HepG2 (cell line): ENCODE results near the gene MACROD2. TPM values are rescaled to one million over a fixed set of nuclear protein-coding genes. Genes with fewer than 3 reads are reported as not detected.

Experiments
- BRD4 ChIP-seq: sonication (generic); formaldehyde crosslinking; IDR thresholded peaks from 2 replicates; pipeline ENCODE4 v1.4.0; 2020; ENCODE audit warnings: missing genetic modification reagents
- CBX1 ChIP-seq: IDR thresholded peaks from one replicate; pipeline ENCODE4 v1.6.1; 2016; ENCODE audit warnings: antibody characterized with exemption, low read depth
- FOXM1 ChIP-seq: sonication (generic); formaldehyde crosslinking; IDR thresholded peaks from 2 replicates; pipeline ENCODE4 v1.5.0; 2020; ENCODE audit warnings: missing genetic modification reagents
- FOXO1 ChIP-seq: sonication (generic); formaldehyde crosslinking; IDR thresholded peaks from 2 replicates; pipeline ENCODE4 v1.4.0; 2020; ENCODE audit warnings: missing genetic modification reagents
- MAX ChIP-seq: IDR thresholded peaks from 2 replicates; pipeline ENCODE4 v1.6.1; 2012; ENCODE audit warnings: inconsistent platforms
- NR2F2 ChIP-seq: IDR thresholded peaks from 2 replicates; pipeline ENCODE4 v1.6.1; 2012; ENCODE audit warnings: low read depth, inconsistent platforms, borderline replicate concordance
- PCBP2 ChIP-seq: fragments of 200-400 bp; formaldehyde crosslinking; optimal IDR thresholded peaks from 2 replicates; pipeline ENCODE3; 2018; ENCODE audit warnings: low read length, low read depth; ENCODE audit not compliant: poor library complexity, severe bottlenecking
- PHF20 ChIP-seq: sonication (generic); formaldehyde crosslinking; IDR thresholded peaks from 2 replicates; pipeline ENCODE4 v1.5.0; 2020; ENCODE audit warnings: mild to moderate bottlenecking, missing genetic modification reagents
- RBAK ChIP-seq: sonication (generic); formaldehyde crosslinking; IDR thresholded peaks from 2 replicates; pipeline ENCODE4 v1.5.1; 2020; ENCODE audit warnings: mild to moderate bottlenecking, missing genetic modification reagents
- RELA ChIP-seq: sonication (generic); formaldehyde crosslinking; IDR thresholded peaks from 2 replicates; pipeline ENCODE4 v1.4.0; 2020; ENCODE audit warnings: missing genetic modification reagents
- RFX1 ChIP-seq: fragments of 450-650 bp; IDR thresholded peaks from 2 replicates; pipeline ENCODE4 v1.6.1; 2017
- SIX1 ChIP-seq: sonication (generic); formaldehyde crosslinking; IDR thresholded peaks from 2 replicates; pipeline ENCODE4 v1.4.0; 2020; ENCODE audit warnings: missing genetic modification reagents, borderline replicate concordance
- SKIL ChIP-seq: sonication (generic); formaldehyde crosslinking; IDR thresholded peaks from 2 replicates; pipeline ENCODE4 v1.8.0; 2022; ENCODE audit warnings: missing genetic modification reagents, mild to moderate bottlenecking, moderate library complexity, borderline replicate concordance
- TEAD2 ChIP-seq: sonication (generic); formaldehyde crosslinking; IDR thresholded peaks from 2 replicates; pipeline ENCODE4 v1.9.0; 2021; ENCODE audit warnings: missing genetic modification reagents
- TRAFD1 ChIP-seq: sonication (generic); formaldehyde crosslinking; IDR thresholded peaks from 2 replicates; pipeline ENCODE4 v1.5.1; 2020; ENCODE audit warnings: missing genetic modification reagents, mild to moderate bottlenecking, borderline replicate concordance
- WIZ ChIP-seq: sonication (generic); formaldehyde crosslinking; IDR thresholded peaks from 2 replicates; pipeline ENCODE4 v1.5.1; 2020; ENCODE audit warnings: mild to moderate bottlenecking, missing genetic modification reagents
- ZBTB33 ChIP-seq: sonication (generic); formaldehyde crosslinking; IDR thresholded peaks from 2 replicates; pipeline ENCODE4 v1.4.0; 2020; ENCODE audit warnings: missing genetic modification reagents
- ZMYM3 ChIP-seq: sonication (generic); formaldehyde crosslinking; IDR thresholded peaks from 2 replicates; pipeline ENCODE4 v1.5.1; 2020; ENCODE audit warnings: mild to moderate bottlenecking, missing genetic modification reagents
- ZNF280D ChIP-seq: sonication (generic); formaldehyde crosslinking; IDR thresholded peaks from 2 replicates; pipeline ENCODE4 v1.5.1; 2020; ENCODE audit warnings: mild to moderate bottlenecking, missing genetic modification reagents
- ZNF530 ChIP-seq: sonication (generic); formaldehyde crosslinking; IDR thresholded peaks from 2 replicates; pipeline ENCODE4 v1.5.0; 2020; ENCODE audit warnings: low read depth, mild to moderate bottlenecking, missing genetic modification reagents
- ZNF564 ChIP-seq: sonication (generic); formaldehyde crosslinking; IDR thresholded peaks from 2 replicates; pipeline ENCODE4 v1.8.1; 2023; ENCODE audit warnings: mild to moderate bottlenecking, missing genetic modification reagents
- ZNF619 ChIP-seq: sonication (generic); formaldehyde crosslinking; IDR thresholded peaks from 2 replicates; pipeline ENCODE4 v1.4.0; 2020; ENCODE audit warnings: mild to moderate bottlenecking, missing genetic modification reagents
- polyA plus RNA-seq, 8 experiments: library from polyadenylated mRNA; depleted of rRNA in 3 of 8; stranded (reverse) in 7 of 8; unstranded in 1 of 8; fragments of >200 nt; fragmentation: Illumina TruSeq in 4 of 8; extraction: Trizol in 4 of 8; gene quantifications; 2 replicates each; pipeline versions ENCODE4 v1.2.1 to v1.2.3, GENCODE V29; 2011 to 2016; ENCODE audit warnings: low read depth in 4 of 8, missing spikeins in 1 of 8, mixed read lengths in 1 of 8; ENCODE audit not compliant: insufficient read depth in 1 of 8
- total RNA-seq, 5 experiments: library from RNA; depleted of rRNA; stranded (reverse); fragments of >200 nt; fragmentation: Illumina TruSeq; extraction: Trizol; gene quantifications; 2 replicates each; pipeline ENCODE4 v1.2.3, GENCODE V29; 2016; ENCODE audit warnings: low read depth in 1 of 5

The MACROD2 gene
- total and polyA plus RNA-seq, 2 of the 13 experiments (the other 11 are each of a cell fraction or from before 2014, with no cell fraction given) = 0.13 to 0.51 TPM

- TF ChIP-seq WIZ (CRISPR knock-in tag) (0 out of 2 replicates have a peak, but pooled peaks have one; percentile 69), TEAD2 (CRISPR knock-in tag) (no peak), SIX1 (CRISPR knock-in tag) (peak; percentile 82; the same call in 1 of the 2 replicates), FOXM1 (CRISPR knock-in tag) (no peak), RBAK (CRISPR knock-in tag) (no peak), PHF20 (CRISPR knock-in tag) (no peak), PCBP2 (no peak), ZMYM3 (CRISPR knock-in tag) (no peak), ZBTB33 (CRISPR knock-in tag) (no peak), SKIL (peak; percentile 82; the same call in 1 of the 2 replicates), ZNF280D (CRISPR knock-in tag) (peak; percentile 90; the same call in 1 of the 2 replicates), RFX1 (no peak; the same call in 1 of the 2 replicates), ZNF530 (CRISPR knock-in tag) (no peak), CBX1 (no peak), ZNF619 (CRISPR knock-in tag) (no peak), RELA (peak; percentile 65; the same call in 1 of the 2 replicates), FOXO1 (CRISPR knock-in tag) (peak; percentile 86; the same call in 1 of the 2 replicates), NR2F2 (0 out of 2 replicates have a peak, but pooled peaks have one; percentile 59), MAX (peak; percentile 38), ZNF564 (CRISPR knock-in tag) (0 out of 2 replicates have a peak, but pooled peaks have one; percentile 57), BRD4 (CRISPR knock-in tag) (no peak), TRAFD1 (CRISPR knock-in tag) (no peak)
These were observed 990.8 kb downstream of the MACROD2 start (continued) for GRCh38 chr20:14986026-14986655.
